Measurements from ENCODE around the gene BAIAP2. TPM values are rescaled to one million over a fixed set of nuclear protein-coding genes. Genes with fewer than 3 reads are reported as not detected.

BAIAP2 gene
- total and polyA plus RNA-seq, 12 donors, result 3.1 to 33.4 (median 14.6) TPM

- TF ChIP-seq POLR2A (IDR thresholded peaks at IDR 0.05) (no peak), CTCF (IDR thresholded peaks at IDR 0.05) (no peak)
- intact Hi-C loops (cut with DNase I), result loop anchor here in 1 of 2 donors (5.0 kb wide), 1 partner anchor 82 kb away; no protein-coding TSS in a partner anchor
- Histone ChIP-seq H3K4me3 (no peak overlapping the region), H3K4me1 (replicated peaks in 1 of 2) (peaks cover 5 to 18% of the 10 kb centered on the region in 2 donors), H3K36me3 (replicated peaks in 1 of 2) (no peaks in the 10 kb centered on the region), H3K9me3 (replicated peaks in 1 of 3) (no peaks in the 10 kb centered on the region), H3K27me3 (no peaks in the 10 kb centered on the region), H3K27ac (no peak overlapping the region)
- no peak for DNase-seq
- WGBS, 4 donors, result 82 to 94% (median 85%) methylated on average over 20 to 24 of the region's 24 CpGs
Measured at GRCh38 chr17:81019563-81020442, 15.1 kb upstream of the BAIAP2 start.

- H3K27me3 ChIP-seq, result no peaks in the 10 kb centered on the region
- WGBS, 4 donors, result 81 to 89% (median 84%) methylated on average over 6 to 11 of the region's 11 CpGs
- no peak for TF ChIP-seq POLR2A (IDR thresholded peaks at IDR 0.05)
- TF ChIP-seq CTCF (IDR thresholded peaks at IDR 0.05), result no peak
Measured at GRCh38 chr17:81020443-81020766, 14.5 kb upstream of the BAIAP2 start.

GRCh38 chr17:81020767-81021497 lies 14.0 kb upstream of the BAIAP2 start:
- WGBS, 4 donors, result 25 to 55% (median 49%) methylated on average over 14 to 24 of the region's 24 CpGs

More at GRCh38 chr17:81020443-81020766, 14.5 kb upstream of the BAIAP2 start:
- H3K4me3 ChIP-seq, result no peak overlapping the region
- DNase-seq, result no peak
- intact Hi-C loops (cut with DNase I), result loop anchor here in 1 of 2 donors (5.0 kb wide), 1 partner anchor 82 kb away; no protein-coding TSS in a partner anchor
- H3K27ac ChIP-seq, result peak overlapping the region in 1 of 5 donors; percentile 73
- peaks cover 5 to 18% of the 10 kb centered on the region in 2 donors for H3K4me1 ChIP-seq (replicated peaks in 1 of 2)
- H3K9me3 ChIP-seq (replicated peaks in 1 of 3), result no peaks in the 10 kb centered on the region
- H3K36me3 ChIP-seq (replicated peaks in 1 of 2), result no peaks in the 10 kb centered on the region

More at GRCh38 chr17:81020767-81021497, 14.0 kb upstream of the BAIAP2 start:
- H3K36me3 ChIP-seq (replicated peaks in 1 of 2), result no peaks in the 10 kb centered on the region
- H3K9me3 ChIP-seq (replicated peaks in 1 of 3), result no peaks in the 10 kb centered on the region
- peak in 5 of 7 donors; percentile 47 to 76 (median 58) for DNase-seq
- H3K27me3 ChIP-seq, result no peaks in the 10 kb centered on the region
- peaks cover 5 to 18% of the 10 kb centered on the region in 2 donors for H3K4me1 ChIP-seq (replicated peaks in 1 of 2)
- no peak for TF ChIP-seq CTCF (IDR thresholded peaks at IDR 0.05)
- no peak for TF ChIP-seq POLR2A (IDR thresholded peaks at IDR 0.05)
- no peak overlapping the region for H3K4me3 ChIP-seq
- intact Hi-C loops (cut with DNase I), result loop anchor here in 1 of 2 donors (5.0 kb wide), 1 partner anchor 81 kb away; no protein-coding TSS in a partner anchor
- H3K27ac ChIP-seq, result peak overlapping the region in 2 of 5 donors; percentile 30 to 73
